NOMO-1 (cell line): ENCODE results near the gene CAPN13.

Experiments used
- DNase-seq, 2 experiments: peaks; one replicate each; lab custom pipeline; 2025; ENCODE audit not compliant: unreplicated experiment in 2 of 2; lab: John Stamatoyannopoulos, UW

The CAPN13 gene, protein sequence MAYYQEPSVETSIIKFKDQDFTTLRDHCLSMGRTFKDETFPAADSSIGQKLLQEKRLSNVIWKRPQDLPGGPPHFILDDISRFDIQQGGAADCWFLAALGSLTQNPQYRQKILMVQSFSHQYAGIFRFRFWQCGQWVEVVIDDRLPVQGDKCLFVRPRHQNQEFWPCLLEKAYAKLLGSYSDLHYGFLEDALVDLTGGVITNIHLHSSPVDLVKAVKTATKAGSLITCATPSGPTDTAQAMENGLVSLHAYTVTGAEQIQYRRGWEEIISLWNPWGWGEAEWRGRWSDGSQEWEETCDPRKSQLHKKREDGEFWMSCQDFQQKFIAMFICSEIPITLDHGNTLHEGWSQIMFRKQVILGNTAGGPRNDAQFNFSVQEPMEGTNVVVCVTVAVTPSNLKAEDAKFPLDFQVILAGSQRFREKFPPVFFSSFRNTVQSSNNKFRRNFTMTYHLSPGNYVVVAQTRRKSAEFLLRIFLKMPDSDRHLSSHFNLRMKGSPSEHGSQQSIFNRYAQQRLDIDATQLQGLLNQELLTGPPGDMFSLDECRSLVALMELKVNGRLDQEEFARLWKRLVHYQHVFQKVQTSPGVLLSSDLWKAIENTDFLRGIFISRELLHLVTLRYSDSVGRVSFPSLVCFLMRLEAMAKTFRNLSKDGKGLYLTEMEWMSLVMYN

DNA sequence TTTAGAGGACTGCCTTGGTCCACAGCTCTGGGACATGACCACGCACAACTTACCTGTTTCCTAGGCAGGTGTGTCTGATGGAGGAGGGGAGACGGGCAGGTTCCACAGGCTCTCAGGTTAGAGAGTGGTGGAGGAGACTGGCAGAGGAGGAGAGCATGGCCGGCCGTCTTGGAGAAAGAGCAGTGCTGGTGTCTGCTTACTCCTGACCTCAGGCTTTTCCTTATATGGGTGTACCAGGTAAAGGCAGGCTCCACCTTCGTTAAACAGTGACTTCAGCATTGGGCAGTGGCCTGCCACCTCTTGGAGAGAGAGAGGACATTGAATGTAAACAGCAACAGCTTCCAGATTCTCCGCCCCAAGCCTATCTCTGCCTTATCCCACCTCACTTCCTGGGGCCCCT lies at the start of gene CAPN13:
Gene CAPN13 (minus strand): TSS at position 198 of the 400 bp plus-strand sequence. CDS start 20,121 bp downstream, outside the sequence.
- DNase-seq, result no peak

DNA sequence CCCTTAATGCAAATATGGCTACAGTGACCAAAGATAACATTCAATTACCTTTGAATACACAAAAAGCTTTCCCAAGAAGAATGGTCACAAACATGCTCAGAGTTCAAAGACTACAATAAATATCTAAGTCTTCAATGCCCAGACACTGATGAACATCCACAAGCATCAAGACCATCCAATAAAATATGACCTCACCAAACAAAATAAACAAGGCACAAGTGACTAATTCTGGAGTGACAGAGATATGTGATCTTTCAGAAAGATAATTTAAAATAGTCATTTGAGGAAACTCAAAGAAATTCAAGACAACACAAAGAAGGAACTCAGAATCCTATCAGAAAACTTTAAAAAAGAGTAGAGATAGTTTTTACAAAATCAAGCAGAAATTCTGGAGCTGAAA lies 40.6 kb upstream of the CAPN13 start:
- DNase-seq, result no peak

DNA sequence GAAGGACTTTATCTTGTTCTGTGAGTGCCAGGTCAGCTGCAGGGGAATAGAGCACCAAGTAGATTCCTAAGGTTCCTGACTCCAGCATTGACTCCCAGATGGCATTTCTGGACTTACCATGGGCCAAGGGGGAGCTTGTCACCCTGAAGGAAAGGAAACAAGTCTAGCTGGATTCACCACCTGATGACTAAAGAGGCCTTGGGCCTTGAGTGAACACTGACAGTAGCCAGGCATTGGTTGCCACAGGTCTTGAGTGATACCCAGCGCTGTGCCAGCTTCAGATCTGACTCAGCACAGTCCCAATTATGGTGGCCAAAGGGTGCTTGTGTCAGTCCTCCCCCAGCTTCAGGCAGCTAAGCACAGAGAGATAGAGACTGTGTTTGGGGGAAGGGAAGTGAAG lies 40.1 kb upstream of the CAPN13 start:
- DNase-seq, result no peak

DNA sequence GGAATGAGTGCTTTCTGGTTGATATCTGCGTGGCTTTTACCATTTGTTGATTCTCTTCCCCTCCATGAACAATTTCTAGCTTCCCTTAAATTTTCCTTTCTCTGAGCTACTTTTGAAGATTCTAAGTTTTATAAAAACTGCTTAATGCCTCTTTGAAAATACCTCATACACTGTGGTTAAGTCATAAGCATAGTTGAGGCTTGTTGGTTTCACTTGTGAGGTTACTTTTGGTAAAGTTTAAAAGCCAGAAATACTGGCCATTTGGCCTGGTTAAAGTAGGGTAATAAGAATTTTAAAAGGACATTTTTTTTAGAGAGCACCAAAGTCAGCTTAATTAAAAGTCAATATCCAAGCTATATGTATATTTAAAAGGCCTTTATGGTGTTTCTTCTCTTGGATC lies 21.3 kb upstream of the CAPN13 start:
- DNase-seq, result no peak

DNA sequence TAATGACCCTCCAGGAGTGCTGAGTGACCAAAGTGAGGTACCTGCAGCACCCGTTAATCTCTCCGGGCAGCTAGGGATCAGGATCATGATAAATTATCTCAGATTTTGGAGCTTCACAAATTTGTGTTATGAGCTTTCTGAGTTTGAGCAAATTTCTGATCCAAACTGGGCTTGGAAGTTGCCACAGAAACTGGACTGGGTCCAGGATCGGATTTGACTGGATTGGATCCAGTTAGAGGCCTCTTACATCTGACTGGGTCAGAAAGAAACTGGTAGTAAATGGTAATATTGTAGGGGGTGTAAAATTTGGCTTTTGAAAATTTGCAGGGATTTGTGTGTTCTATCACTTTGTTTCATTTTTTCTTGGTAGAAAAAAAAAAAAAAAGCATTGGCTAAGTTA lies 19.7 kb upstream of the CAPN13 start:
- DNase-seq, result no peak

DNA sequence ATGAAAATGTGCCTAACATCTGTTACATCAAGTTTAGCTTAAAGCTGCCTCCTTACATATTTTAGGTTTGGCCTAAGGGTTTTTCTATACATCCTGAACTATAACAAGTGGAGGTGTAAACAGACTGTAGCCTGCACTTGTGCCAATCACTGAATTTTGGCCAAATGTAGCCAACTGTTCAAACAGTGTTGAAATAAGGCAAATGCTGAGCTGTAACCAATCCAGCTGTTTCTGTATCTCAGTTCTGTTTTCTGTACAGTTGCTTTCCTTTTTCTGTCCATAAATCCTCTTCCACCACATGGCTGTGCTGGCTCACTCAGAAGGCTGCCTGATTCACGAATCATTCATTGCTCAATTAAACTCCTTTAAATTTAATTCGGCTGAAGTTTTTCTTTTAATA lies 19.2 kb upstream of the CAPN13 start:
- DNase-seq, result no peak

DNA sequence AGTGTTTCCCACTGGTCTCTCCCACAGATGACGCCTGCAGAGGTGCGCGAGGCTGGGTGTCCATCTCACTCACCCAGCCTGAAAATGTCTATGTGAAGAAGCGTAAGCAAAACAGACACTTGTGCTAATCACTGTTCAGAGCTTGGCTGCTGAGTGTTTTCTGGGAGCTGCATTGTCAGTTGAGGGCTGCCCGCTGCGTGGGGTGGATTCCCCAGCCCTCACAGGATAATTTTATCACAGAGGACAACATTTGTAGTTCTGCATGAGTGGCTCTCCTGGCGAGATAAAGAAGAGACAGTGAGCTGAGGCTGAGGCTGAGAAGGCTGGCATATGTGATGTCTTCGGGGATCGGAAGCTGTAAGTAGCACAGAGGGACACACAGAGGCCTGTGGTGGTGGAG lies 16.2 kb upstream of the CAPN13 start:
- no peak for DNase-seq

DNA sequence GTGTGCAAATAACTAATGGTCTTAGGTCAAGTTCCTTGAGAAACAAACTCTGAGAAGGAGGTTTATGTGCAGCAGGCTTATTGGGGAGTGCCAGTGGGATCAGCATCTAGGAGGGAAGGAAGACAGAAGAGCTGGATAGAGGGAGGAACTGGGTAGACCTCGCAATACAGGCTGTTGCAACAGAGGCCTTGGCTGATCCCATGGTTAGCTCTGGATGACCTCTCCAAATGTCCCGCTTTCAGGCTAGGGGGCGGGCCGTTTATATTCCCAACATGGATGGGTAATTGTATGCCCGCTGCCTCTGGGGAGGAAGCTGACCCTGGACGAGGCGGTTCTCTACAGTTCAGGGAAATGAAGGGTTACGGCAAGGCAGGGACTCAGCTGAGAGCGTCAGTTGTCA lies 14.7 kb upstream of the CAPN13 start:
- DNase-seq, result no peak

DNA sequence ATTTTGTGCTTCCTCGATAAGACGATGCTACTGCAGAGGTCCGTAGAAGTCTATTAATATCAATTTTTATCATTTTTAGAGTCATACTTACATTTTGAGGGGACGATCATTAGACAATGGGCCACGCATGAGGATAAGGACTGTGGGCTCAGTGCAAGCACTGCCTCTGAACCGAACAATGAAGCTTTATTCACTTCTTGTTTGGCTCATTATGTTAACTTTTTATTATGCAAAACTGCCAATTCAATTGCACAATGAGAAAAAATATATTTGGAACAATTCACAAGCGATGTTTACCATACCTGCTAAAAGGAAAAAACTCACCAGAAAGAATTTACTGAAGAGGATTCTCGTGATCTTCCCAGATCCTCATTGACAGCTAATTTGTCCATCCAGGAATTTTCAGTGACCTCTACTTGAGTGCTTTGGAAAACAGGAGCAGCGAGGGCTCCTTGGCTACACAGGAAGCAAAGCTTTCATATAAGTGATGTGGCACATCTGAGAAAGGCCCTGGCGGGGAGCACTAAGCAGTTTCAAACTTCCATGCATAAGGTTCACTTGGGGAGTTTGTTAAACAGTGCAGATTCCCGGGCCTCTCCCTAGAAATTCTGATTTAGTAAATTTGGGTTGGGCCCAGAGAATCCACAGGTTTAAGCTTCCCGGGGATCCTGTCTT lies 13.3 kb upstream of the CAPN13 start:
- DNase-seq, result no peak

DNA sequence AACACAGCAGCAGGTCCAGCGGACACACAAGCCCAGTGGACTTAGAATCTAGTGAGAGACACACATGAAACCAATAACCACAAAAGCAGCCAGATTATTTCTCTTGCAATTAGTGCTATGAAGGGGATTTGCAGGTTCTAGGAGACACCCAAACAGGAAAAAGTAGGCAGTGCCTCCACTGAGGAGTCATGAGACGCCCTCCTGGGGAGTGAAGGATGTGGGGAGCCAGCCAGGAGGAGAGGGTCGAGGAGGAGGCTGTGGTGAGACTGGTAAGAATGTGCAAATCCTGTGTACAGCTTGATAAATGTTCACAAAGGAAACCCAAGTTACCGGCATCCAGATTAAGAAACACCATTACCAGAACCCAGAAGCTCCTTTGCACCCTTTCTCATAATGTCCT lies 2.7 kb upstream of the CAPN13 start:
- no peak for DNase-seq

DNA sequence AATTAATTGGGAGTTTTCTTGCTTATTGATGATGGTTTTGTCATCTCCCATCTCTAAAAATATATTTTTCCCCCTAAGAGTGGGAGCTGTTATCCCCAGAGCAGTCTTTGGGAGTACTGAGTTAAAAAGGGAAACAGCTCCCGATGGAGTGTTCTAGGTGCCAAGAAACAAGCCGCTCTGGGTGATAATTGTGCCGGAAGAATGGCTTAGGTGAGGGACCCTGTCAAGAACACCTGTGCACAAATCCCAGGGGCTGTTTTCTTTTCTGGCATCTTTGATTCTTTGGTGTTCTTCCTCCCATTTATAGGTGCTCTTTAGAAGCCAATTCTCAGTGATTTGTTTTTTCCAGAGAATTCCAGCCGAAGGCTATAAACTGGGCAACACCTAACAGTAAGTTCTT lies 1.4 kb upstream of the CAPN13 start:
- DNase-seq, result no peak

DNA sequence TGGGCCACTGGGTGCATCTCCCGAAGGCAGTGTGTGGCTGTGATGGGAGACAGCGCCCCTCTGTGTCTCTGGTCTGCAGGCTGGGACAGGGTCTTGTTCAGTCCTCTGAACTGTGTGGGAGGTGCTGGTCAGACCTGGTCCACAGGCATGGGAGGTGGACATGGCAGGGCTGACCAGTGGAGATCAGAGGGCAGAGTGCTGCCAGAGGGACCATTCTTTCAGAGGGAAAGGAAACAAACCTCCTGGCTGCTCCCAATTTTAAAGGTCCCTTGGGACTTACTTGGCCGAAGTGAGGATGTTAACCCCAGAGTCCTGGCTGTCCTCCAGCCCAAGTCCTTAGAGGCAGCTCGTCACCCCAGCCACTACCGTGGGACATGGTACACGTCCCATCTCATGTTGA lies 4.0 kb downstream of the CAPN13 start:
- no peak for DNase-seq

DNA sequence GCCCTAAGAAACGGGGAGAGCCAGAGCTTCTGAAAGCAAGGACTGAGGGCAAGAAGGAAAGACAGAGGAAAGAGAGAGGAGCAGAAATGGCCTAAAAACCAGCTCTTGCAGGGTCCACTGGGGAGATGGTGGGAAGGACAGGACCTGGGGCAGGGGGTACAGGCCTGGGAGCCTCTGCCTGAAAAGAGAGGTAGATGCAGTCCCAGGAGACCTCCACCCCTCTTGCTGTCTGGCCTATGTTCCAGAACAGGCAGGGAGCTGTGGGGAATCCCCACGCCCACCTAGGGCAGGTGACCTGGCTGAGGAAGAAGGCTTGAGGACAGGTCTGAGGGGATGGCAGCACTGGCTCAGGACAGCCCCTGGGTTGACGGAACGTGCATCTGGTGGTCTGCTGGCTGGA lies 4.6 kb downstream of the CAPN13 start:
- no peak for DNase-seq

DNA sequence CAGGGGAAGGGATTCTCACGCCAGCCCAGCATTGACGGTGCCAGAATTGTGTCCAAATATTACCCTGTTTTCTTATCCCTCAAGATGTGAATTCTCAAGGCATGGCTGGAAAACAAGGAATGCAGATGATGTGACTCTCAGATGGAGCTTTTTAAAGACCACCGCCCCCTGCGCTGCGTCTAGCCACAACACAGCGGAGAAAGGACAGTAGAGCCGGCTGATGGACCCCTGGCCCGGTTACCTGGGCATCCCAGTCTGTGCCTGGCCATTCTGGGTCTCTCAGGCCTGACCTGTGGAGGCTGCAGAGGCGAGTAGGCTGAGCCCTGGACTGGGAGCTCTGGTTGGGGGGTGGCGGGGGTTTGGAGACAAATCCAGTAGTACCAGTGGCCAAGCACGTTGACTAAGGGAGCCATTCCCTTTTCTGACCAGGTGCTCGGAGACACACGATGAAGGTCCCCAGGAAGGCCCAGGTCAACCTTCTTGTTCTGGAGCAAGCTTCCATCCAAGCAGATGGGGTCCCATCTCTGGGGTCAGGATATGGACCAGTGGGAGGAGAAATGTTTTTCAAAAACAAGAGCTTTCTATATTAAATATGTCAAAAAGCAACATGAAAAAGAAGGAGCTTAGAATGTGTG lies 5.3 kb downstream of the CAPN13 start:
- DNase-seq, result no peak

DNA sequence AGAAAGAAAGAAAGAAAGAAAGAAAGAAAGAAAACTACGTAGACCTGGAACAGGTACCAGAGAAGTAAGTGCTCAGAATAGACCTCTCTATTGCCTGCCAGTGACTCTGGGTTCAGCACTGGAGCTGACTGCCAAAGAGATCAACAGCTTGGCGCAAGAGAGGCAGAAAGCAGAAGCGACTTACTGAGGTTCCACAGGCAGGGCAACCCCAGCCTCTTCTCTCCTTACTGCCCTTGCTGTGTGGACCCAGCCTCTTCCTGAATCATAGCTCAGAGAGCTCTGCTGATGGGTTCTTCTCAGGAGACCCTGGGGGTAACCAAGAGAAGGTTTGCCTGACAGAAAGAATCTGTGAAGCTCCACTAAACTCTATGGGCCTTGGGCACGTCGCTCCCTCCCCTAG lies 7.1 kb downstream of the CAPN13 start:
- no peak for DNase-seq

DNA sequence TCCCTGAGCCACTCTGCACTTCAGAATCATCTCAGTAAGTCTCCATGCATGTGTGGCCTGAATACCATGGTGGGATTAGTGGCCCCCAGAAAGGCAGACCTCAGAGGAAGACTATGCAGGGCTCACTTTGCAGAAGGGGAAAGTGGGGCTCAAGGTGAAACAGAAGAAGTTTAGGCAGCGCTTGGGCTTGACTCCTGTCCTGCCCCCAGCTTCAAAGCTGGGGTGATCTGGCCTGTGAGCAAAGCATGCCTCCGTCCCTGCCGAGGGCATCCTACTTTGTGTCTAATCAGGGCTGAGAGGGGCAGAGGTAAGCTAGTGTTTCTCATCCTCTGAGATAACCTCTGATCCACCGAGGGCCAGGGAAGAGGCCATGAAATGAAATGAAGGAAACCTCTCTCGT lies 7.9 kb downstream of the CAPN13 start:
- DNase-seq, result no peak

DNA sequence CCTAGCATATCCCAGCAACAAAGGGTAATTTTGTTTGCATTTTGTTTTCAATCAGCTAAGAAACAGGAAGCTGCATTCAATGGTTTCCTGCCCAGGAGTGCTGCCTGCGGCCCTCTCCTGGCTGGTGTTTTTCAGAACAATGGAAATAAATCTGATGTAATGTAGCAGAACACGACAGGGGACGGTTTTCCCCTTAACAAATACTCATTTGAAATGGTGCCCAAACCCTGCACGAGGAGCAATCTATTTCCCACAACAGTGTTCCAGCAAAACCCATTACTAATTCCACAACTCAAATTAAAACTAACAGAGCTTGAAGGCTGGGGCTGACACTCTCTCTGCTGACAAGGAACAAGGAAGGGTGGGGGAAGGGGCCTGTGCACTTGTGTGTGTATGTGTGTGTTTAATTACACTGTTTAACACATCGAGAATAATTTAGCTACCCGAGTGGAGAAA lies 8.7 kb downstream of the CAPN13 start:
- peak in 1 of 2 experiments; percentile 26 for DNase-seq

DNA sequence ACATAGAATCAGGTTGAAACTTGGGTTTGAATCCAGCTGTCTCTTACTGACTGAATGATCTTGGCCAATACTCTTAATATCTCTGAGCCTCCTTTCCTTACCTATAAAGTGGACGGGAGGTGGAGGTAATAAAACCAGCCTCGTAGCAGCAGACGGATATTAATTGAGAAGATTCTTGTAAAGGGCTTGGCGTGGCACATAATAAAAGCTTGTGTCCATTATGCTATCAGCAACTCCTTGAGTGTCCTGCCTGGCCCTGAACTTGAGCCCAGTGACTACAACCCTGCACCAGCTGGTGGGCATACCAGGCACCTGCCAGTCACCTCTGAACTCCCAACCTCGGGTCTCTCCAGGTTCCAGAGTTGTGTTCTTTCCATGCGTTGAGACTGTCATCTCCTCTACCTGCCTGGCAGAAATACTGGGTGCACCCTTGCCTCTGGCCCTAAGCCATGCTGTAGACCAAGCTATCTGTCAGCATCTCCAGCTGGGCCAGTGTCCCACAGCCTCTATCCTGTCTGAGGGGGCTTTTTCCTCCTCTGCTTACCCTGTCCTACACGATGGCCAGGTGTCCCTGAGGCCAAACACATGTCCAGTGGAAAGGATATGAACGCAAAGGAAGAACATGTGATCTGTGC lies 9.7 kb downstream of the CAPN13 start:
- no peak for DNase-seq

DNA sequence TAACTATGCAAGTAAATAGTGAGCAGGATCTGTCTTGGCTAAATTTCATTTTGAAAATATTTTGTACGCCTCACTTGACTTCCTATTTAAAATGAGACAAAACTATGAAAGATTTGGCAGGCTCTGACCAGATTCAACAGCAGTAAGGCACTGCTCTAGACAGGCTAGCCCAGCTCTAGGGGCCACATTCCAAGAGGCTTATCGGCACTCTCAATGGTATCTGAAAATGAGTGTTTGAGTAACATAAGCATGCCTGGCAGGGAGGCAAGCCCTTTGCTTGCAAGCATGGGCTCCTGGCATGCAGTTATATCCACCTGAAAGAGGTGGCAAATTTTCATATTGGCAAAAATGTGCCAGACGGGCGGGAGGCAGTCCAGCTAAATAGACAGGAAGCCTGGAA lies 10.5 kb downstream of the CAPN13 start:
- DNase-seq, result no peak

DNA sequence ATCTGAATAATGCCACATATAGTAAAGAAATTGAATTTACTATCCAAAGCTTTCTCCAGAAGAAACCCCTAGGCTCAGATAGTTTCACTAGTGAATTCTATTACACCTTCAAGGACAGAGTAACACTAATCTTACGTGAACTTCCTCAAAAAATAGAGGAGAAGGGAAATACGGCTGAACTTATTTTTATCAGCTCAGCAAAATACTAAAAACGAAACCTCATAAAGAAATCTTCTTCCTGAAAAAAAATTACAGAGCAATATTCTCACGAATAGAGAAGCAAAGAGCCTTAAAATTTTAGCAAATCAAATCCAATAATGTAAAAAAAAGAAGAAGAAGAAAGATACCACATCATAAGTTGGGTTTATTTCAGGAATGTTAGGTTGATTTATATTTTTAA lies 14.7 kb downstream of the CAPN13 start:
- peak; percentile 71 to 87 for DNase-seq

DNA sequence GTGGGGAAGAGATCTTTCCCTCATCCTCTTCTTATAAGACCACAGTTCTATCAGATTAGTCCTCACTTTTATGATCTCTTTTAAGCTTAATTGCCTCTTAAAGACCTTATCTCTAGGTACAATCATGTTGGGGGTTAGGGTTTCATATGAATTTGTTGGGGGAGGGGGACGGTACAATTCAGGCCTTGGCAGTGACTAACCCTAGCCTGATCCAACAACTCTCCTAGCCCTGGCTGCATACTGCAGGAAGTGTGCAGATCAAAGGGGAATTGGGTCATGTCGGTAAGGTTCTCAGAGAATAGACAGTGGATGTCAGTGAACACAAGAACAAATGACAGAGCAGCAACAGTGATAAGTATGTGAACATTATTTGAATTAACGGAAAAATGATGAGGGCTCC lies 16.4 kb downstream of the CAPN13 start:
- no peak for DNase-seq
